Esophagus muscularis mucosa (tissue), 3 donors: ENCODE results near the gene TACC2.

Experiments
- CTCF ChIP-seq, 3 experiments: fragments of 200-600 bp in 2 of 3; fragments of 450-650 bp in 1 of 3; sonication (generic) in 2 of 3; IDR thresholded peaks; one replicate each; pipeline ENCODE4 v1.5.1; 2017 to 2019; ENCODE audit warnings: antibody characterized with exemption in 3 of 3, mild to moderate bottlenecking in 2 of 3, moderate library complexity in 1 of 3
- POLR2A ChIP-seq: fragments of 450-650 bp; IDR thresholded peaks from one replicate; pipeline ENCODE4 v1.6.1; 2017; ENCODE audit warnings: antibody characterized with exemption, moderate library complexity, mild to moderate bottlenecking, low read depth
- POLR2AphosphoS5 ChIP-seq, 2 donors: sonication (generic); formaldehyde crosslinking; IDR thresholded peaks; one replicate each; pipeline ENCODE4 v1.6.1; 2017; ENCODE audit warnings: antibody characterized with exemption in 2 of 2

- TF ChIP-seq CTCF (IDR thresholded peaks at IDR 0.05), result no peak
- no peak for TF ChIP-seq POLR2A
- no peak for TF ChIP-seq POLR2AphosphoS5 (IDR thresholded peaks at IDR 0.05)
Measured at GRCh38 chr10:122068844-122069243, 79.9 kb downstream of the TACC2 start.
